GM19463 (cell line): ENCODE measurements around the gene SIAH1.
"Not testable (repeated sequence)": the region's sequence is repeated elsewhere in the genome, so short reads cannot be mapped to it uniquely, and the experiment has no call there.

Experiments
- ATAC-seq: cut with Tn5 transposase; IDR thresholded peaks from one replicate; pipeline ENCODE4 v1.9.1; 2021; ENCODE audit warnings: mild to moderate bottlenecking, moderate library complexity; ENCODE audit not compliant: unreplicated experiment

SIAH1 gene

GRCh38 chr16:48367441-48368049 is 17.7 kb downstream of the SIAH1 start:
- no peak for ATAC-seq

GRCh38 chr16:48366165-48367093 is 18.8 kb downstream of the SIAH1 start:
- peak; percentile 45 for ATAC-seq

- peak; percentile 96 for ATAC-seq
Observed at GRCh38 chr16:48365601-48366164, 19.5 kb downstream of the SIAH1 start.

- no peak for ATAC-seq
Observed at GRCh38 chr16:48365025-48365600, 20.1 kb downstream of the SIAH1 start.

- ATAC-seq, result no peak
Observed at GRCh38 chr16:48361540-48362144, 23.6 kb downstream of the SIAH1 start.

- no peak for ATAC-seq
Observed at GRCh38 chr16:48361012-48361411, 24.2 kb downstream of the SIAH1 start.

- ATAC-seq, result no peak
Observed at GRCh38 chr16:48359983-48360382, 25.2 kb downstream of the SIAH1 start.

- ATAC-seq, result no peak
Observed at GRCh38 chr16:48358419-48358818, 26.8 kb downstream of the SIAH1 start.

- ATAC-seq, result no peak
Observed at GRCh38 chr16:48356633-48357376, 28.4 kb downstream of the SIAH1 start.

GRCh38 chr16:48354877-48355855 is 30.0 kb downstream of the SIAH1 start:
- ATAC-seq, result no peak

- not testable (repeated sequence) for ATAC-seq
Observed at GRCh38 chr16:48354385-48354784, 30.8 kb downstream of the SIAH1 start.

GRCh38 chr16:48353565-48354163 is 31.5 kb downstream of the SIAH1 start:
- ATAC-seq, result peak; percentile 89

GRCh38 chr16:48352648-48353390 is 32.4 kb downstream of the SIAH1 start:
- ATAC-seq, result no peak

GRCh38 chr16:48350736-48351135 is 34.5 kb downstream of the SIAH1 start:
- ATAC-seq, result no peak

- ATAC-seq, result no peak
Observed at GRCh38 chr16:48347980-48348379, 37.2 kb downstream of the SIAH1 start.

- no peak for ATAC-seq
Observed at GRCh38 chr16:48347191-48347865, 37.9 kb downstream of the SIAH1 start.

GRCh38 chr16:48342591-48342990 is 42.6 kb downstream of the SIAH1 start:
- no peak for ATAC-seq

GRCh38 chr16:48340054-48340453 is 45.2 kb downstream of the SIAH1 start:
- ATAC-seq, result no peak
